Measurements from ENCODE around the gene C1orf87.
A peak's percentile ranks its signal among the peaks of the same experiment; 100 is the strongest.

Gene C1orf87

GRCh38 chr1:60049188-60049587 is 24.4 kb downstream of the C1orf87 start:
- H3K4me3 ChIP-seq (replicated peaks; ENCODE audit: low read depth, low read length), result no peak overlapping the region
- no peak for TF ChIP-seq CTCF (IDR thresholded peaks at IDR 0.05; ENCODE audit: low read length, missing control alignments)
- no peak for DNase-seq (ENCODE audit: low read depth)

GRCh38 chr1:60044881-60045280 is 28.7 kb downstream of the C1orf87 start:
- no peak overlapping the region for H3K4me3 ChIP-seq (replicated peaks; ENCODE audit: low read depth, low read length)
- no peak for TF ChIP-seq CTCF (IDR thresholded peaks at IDR 0.05; ENCODE audit: low read length, missing control alignments)
- peak; percentile 6 for DNase-seq (ENCODE audit: low read depth)

GRCh38 chr1:60041783-60042182 is 31.8 kb downstream of the C1orf87 start:
- no peak for TF ChIP-seq CTCF (IDR thresholded peaks at IDR 0.05; ENCODE audit: low read length, missing control alignments)
- no peak overlapping the region for H3K4me3 ChIP-seq (replicated peaks; ENCODE audit: low read depth, low read length)
- no peak for DNase-seq (ENCODE audit: low read depth)

- DNase-seq (ENCODE audit: low read depth), result no peak
- TF ChIP-seq CTCF (IDR thresholded peaks at IDR 0.05; ENCODE audit: low read length, missing control alignments), result no peak
- no peak overlapping the region for H3K4me3 ChIP-seq (replicated peaks; ENCODE audit: low read depth, low read length)
Measured at GRCh38 chr1:60037669-60038068, 35.9 kb downstream of the C1orf87 start.

GRCh38 chr1:60036856-60037460 is 36.6 kb downstream of the C1orf87 start:
- TF ChIP-seq CTCF (IDR thresholded peaks at IDR 0.05; ENCODE audit: low read length, missing control alignments), result no peak
- H3K4me3 ChIP-seq (replicated peaks; ENCODE audit: low read depth, low read length), result no peak overlapping the region
- DNase-seq (ENCODE audit: low read depth), result no peak

GRCh38 chr1:60035921-60036320 is 37.6 kb downstream of the C1orf87 start:
- no peak for TF ChIP-seq CTCF (IDR thresholded peaks at IDR 0.05; ENCODE audit: low read length, missing control alignments)
- DNase-seq (ENCODE audit: low read depth), result no peak
- H3K4me3 ChIP-seq (replicated peaks; ENCODE audit: low read depth, low read length), result no peak overlapping the region

- DNase-seq (ENCODE audit: low read depth), result no peak
- no peak for TF ChIP-seq CTCF (IDR thresholded peaks at IDR 0.05; ENCODE audit: low read length, missing control alignments)
- H3K4me3 ChIP-seq (replicated peaks; ENCODE audit: low read depth, low read length), result no peak overlapping the region
Measured at GRCh38 chr1:60034999-60035398, 38.6 kb downstream of the C1orf87 start.
